ENCODE data around the gene TNIK.

Gene TNIK

DNA sequence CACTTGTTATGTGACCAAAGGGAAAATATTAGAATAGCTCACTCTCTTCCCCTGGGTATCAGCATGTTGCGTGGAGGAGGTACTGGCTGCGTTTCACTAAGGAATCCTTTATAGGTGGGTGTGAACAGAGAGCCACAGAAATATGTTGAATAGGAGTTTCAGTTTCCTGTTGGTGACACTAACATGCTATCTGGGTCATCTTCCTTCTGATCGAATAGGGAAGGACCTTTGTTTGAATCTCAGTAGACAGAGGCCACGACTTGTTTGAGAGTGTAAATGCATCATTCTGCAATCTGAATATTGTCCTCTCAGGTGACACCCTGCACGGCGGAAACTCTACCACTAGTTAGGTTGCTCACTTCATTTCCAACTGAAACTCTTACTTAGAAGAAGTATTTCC, 275.8 kb downstream of the TNIK start:
- DNase-seq, result no peak

DNA sequence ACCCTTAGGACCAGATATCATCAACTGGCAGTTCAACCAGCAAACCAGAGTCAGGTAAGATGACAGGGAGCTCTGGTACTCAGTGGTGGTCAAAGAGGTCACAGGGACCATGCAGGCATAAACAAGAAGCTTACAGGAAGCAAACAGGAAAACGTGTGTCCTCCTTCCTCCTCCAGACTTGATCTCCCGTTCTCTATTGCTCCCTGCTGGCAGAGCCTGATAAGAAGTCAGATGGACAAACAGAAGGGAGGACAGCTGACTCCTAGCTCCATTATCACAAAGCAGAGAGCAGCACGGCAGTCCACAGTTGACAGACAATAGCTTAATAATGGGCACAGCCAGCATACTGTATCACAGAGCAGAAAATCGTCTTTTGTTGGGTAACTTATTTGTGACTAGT, 277.2 kb downstream of the TNIK start:
- no peak for DNase-seq

DNA sequence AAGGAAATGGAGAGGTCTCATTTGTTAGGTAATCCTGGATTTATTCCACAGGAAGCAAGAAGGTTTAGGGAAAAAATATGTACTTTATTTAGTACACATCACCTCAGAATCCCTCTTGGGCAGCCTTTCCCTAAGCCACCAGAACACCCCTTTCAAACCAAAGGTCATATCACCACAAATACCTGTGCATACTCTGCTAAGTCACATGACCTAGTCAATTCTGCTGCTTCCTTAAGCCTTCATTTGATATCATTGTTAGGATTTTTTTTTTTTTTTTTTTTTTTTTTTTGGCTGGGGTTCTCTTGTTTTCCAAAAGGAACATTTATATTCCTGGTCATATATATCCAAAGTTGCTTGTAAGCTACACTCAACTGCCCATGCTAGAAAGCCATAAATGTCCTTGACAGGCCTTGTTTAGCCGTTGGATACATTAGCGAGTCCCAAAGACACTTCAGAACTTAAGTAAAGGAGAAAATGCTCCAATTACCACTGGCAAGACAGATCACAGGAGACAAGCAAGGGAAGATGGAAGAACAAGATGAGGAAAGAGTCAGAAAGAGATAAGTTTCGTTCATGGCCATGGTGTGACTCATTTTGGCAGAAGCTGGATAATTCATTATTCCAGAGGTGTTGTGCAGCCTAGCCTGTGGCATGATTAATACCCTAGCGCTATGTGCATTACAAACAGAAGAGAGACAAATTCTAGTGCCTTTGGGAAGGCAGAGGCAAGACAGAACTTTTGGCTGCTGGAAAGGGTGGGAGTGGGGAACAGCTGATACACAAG, 278.1 kb downstream of the TNIK start:
- DNase-seq, result no peak

DNA sequence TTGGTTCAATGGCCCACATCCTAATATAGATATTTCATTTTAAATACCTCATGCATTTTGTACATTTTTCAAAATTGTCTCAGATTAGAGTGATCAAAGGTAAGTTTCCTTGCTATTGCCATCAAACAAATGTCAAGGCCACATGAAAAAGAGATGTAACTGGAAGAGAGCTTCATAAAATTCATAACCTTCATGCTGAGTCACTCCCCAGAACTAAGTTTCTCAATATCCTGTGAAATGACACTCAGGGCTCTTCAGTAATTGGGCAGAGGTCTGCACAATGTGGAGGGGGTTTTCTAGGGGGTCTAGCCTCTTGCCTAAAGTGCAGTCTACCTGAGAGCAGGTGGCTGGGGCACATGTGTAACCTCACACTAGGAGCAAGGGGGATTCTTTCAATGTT, 281.5 kb downstream of the TNIK start:
- DNase-seq, result no peak

DNA sequence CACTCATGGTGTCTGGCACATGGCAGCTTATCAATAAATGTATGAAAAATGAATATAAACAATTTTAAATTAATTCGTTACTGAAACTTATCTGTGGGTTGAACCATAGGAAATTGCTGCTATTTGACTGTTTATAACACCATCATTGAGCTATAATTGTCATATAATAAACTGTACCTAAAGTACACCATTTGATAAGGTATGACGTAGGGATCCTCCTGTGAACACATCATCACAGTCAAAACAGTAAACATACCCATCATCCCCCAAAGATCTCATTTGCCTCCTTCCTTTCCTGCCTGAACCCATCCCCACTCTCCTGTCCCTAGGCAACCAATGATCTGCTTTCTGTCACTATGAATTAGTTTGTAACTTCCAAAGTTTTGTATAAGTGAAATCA, 282.7 kb downstream of the TNIK start:
- DNase-seq, result no peak

DNA sequence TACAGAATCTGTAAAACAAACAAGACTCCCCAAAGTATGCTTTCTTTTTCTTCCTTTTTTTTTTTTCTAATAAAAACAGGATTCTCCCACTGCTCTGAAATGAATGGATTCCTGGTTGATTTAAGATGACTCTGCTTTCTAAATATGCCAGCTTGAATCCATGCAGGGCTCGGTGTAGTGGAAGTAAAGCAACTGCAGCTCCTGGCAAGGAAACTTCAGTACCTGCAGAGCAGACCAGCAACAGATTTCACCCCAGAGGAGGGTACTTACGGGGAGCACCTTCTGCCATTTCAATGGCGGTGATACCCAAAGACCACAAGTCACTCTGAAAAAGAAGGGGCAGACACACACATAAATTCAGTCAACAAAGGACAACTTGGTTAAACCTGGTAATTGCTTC, 283.1 kb downstream of the TNIK start:
- DNase-seq, result no peak

DNA sequence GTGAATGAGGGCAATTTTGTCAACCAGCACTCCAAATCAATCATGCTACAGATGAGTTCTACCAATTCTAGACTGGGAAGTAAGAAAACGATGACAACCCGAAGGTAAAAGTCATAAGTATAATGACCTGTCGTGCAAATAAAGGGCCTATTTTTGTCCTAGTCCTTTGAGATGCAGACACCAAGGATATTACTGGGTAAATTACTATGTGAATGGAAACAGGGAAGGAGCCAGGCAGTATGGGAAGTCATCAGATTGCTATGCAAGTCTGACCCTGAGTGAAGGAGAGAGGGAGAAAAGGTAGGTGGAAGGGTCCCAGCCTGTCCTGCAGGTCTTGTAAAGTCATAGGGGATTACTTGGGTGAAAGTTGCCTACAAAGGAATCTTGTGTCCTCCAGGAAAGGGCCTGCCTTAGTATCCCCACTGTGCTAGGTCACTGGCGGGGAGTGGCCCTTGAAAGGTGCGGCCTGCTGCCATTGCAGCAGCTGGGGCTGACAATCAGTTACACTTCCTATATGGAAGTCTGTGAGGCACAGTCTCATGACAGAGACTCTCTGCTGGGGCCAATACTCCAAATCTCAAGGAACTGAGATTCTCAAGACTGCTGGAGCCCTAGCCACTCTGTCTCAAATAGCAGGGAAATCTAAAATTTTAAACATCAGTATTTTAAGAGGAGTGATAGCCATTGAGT, 283.8 kb downstream of the TNIK start:
- DNase-seq, result no peak

DNA sequence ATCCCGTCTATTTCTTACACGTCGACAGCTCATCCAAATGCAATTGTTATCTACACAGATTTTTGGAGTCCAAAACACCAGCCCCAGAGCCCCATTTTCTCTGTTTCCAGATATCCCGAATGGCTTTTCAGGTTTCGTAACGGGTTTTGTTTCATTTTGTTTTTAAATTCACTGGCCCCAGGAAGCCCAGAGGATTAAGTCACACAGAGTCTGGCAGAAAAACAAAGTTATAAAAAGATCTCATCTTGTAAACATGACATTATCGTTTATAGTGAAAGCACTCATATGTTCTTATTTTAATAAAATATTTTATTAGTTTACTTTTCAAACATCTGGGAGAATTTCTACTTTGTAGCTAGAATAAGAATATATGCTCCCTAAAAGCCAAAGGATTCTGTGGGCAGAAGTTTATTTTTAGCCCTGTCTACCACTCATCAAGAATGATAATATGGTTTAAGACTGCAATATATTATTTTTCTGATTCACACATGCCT, 284.4 kb downstream of the TNIK start:
- no peak for DNase-seq

DNA sequence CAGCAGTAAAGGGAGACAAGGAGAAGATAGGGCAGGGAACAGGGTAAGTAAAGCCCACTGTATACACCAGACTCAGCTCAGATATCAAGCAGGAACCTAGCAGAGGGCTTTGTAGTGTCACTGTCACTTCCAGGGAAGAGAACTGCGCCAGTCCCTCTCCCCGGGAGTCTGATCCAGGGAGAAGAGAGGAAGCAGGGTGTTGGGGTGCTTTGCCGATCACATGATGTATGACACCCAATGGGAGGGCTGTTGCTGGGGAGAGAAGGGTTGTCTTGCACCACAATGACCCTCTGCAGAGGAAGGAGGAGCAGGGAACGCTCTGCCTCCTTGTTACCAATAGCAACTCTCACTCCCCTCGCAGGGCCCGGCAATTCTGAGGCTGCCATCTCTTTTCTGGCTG, 286.5 kb downstream of the TNIK start:
- no peak for DNase-seq

DNA sequence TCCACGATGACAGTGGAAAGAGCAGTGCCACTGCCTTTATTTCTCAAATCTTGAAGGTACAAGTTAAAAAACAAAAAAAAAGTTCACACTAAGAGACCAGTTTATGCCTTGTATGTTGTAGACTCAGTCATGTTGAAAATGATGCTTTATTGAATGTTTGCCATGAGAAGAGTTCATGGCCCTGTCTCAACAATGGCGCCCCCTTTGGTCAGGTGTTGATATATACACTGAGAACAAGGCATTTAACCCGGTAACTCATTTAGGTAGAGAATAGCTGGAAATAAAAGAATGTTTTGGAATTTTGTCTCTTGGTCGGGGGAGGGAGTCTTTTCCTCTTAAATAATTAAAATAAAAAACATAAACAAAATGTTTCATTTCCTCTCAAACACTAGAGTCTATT, 288.1 kb downstream of the TNIK start:
- DNase-seq, result peak; percentile 8

DNA sequence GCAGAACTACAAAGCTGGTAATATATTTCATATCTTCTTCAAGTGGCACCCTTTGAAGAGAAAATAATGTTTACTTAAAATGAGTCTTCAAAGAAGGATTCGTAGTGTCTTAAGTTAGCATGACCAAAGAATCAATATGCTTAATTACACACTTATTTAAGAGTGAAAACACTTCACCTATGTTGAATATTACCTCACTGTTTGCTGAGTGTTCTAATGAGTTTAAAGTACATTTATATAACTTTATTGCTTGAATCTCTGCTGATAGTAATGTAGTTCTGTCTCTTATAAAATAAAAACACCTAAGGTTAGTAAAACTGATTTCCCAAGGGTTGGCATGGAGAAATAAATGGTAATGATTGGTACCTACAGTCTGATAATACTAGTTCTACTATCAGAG, 290.3 kb downstream of the TNIK start:
- DNase-seq, result no peak

DNA sequence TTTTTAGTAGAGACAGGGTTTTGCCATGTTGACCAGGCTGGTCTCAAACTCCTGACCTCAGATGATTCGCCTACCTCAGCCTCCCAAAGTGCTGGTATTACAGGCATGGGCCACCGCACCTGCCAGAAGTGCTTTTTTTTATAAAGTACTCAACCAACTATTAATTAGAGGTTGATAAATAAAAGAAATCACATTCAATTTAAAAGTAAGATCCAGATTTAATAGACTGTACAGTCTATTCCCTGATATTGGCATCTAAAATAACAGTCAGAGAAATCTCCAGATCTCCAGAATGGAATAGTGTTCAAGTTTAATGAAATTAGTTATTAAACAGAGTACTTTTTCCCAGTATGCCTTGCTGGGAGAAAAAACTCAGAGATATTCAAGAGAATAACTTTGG, 290.8 kb downstream of the TNIK start:
- DNase-seq, result no peak

DNA sequence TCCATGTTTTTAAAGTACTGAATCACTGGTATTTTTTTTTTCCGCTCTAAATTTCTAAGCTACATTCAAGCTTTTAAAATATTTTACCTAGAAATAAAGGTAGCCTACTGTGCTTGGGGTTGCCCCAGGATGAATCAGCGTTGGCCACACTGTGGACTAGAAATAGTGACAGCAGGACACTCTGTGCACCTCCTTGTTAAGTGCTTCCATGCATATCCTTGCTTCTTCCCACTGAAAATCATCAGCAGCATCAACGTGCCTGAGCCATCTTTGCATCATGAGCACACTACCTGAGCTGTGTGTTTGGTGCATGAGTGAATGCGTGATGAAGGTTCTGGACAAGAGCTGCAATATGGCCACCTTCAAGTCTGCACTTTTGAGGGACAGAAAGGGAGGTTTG, 291.7 kb downstream of the TNIK start:
- DNase-seq, result no peak

DNA sequence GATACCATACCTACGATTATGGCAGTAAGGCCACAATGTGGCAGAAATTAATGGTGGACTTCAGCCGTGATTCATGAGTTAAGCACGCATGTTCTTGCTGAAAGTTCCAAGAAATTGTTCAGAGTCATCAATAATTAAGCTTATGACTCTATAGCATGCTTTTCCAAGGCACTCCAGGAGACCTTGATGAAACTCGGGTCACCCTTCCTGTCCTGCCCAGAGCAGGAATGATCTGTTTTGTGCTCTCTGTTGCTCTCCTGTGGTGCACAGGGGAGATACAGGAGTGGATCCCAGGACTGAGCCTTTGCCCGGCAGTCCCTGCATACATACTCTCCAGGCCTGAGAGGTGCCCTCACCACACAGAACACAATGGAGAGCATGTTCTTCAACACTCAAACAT, 292.1 kb downstream of the TNIK start:
- DNase-seq, result no peak

DNA sequence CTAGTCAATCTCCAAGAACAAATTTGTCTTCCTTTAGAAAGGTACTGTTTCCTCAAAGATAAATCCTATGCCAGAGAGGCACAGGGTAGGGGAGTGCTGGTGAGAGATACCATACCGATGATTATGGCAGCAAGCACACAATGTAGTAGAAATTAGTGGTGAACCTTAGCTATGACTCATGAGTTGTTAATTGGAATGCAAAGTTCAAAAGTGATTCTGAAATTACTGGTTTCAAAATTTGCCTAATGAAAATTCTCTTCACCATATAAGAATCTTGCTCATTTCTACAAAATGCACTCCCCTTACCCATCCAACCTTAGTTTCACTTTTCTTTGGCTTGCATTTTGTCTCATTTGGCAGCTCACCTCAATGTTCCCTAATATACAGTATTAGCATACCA, 294.2 kb downstream of the TNIK start:
- DNase-seq, result no peak

DNA sequence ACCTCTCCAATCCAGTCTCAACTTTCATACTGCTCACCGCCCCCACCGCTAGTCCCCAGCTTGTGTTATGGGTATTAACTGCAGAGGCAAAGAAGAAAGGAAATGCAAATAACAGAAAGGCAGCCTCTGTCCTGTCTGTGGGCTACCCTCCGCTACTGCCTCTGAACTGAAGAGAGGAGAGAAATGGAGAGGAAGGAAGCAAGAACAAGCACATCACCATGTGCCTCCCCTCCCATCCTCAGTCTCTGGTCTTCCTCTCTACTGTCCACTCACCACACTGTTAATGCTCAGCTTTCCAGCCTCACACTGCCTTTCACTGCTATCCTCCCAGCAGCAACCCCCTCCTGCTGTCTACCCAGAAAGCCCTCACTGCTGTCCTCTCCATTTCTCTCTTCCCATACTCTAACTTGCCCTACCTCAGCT, 294.7 kb downstream of the TNIK start:
- no peak for DNase-seq

DNA sequence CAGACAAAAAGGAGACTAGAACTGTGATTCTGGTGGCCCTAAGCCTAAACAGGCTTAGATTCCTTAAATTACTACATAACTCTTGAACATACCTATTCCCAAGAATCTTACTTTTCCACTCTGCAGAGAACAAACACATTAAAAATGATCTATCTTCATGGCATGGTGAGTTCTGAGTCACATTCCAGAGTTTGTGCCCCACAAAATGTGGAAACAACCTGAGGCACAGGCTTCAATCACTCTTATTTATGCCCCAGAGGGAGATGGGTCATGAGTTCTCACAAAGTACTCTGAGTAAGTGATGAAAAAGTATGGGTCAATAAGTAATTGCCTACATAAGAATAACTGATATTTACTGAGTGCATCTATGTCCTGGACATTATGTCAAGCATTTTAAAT, 296.1 kb downstream of the TNIK start:
- no peak for DNase-seq

DNA sequence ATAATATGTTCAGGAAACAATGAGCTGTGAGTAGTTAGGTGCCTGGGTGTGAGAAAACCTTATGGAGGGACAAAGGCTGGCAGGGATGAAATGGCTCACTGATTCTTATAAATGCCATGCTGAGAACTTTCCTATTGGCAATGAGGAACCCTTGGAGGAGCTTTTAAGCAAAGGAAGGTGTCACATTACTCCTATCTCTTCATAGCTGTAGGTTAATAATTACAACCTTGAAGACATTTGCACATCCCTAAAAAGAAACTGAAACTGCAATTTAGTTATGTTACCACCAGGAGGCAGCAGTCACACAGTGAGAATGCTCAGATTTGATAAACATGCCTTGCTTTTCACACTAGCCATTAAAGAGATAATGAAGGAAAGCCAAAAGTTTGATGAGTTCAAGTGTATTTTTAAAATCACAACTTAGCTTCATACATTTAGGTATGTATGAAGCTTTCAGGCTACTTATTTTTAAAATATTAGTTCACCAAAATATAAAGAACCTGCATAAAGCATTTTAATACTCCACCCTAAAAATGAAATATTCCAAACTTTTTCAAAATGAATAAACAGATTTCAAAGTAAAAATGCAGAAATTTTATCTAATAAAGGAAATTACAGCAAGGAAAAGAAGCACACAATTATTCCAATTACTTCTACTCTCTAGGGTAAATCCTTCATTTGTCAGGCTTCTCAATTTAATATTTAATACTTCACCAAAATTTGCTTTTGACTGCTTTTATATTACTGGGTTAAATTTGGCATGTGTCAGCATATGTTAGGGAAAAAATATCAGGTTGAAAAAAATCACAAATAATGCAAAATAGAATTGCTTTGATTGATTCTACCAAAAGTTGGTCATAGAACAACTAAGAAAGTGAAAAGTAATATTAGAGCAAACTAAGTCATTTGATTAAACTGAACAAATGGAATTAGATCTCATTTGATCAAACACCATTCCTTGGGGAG, 296.8 kb downstream of the TNIK start:
- DNase-seq, result peak; percentile 12

DNA sequence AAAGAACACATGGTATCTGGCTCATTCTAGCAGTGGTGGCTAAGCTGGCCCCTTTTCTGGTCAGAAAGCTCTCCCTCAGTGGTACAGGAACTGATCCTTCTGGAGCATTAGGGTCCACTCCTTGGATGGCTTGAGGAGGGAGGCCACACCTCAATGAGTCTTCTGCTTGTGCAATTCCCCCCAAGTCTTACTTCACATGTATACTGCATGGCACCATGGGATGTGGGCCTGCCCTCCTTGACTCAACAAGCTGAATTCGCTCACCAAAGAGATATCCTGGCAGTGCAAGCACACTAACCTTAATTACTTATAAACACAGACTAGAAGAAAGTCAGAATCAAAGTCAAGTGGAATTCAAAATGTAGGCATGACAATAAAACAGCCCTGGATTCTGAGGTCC, 299.9 kb downstream of the TNIK start:
- no peak for DNase-seq

DNA sequence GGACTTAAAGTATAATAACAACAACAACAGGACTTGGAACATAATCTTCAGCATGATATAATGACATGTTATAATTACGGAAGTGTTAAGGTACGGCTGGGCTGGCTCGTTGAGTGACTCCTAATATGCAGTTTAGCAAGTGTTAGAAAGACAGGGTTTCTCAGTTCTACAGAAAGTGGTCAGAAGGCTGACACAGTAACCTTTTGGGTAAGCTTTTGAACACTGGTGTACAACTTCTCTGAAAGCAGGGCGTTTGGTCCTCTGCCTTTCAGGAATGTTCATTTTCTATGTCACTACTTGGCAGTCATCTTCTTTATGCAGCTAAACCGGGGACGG, 300.4 kb downstream of the TNIK start:
- no peak for DNase-seq

DNA sequence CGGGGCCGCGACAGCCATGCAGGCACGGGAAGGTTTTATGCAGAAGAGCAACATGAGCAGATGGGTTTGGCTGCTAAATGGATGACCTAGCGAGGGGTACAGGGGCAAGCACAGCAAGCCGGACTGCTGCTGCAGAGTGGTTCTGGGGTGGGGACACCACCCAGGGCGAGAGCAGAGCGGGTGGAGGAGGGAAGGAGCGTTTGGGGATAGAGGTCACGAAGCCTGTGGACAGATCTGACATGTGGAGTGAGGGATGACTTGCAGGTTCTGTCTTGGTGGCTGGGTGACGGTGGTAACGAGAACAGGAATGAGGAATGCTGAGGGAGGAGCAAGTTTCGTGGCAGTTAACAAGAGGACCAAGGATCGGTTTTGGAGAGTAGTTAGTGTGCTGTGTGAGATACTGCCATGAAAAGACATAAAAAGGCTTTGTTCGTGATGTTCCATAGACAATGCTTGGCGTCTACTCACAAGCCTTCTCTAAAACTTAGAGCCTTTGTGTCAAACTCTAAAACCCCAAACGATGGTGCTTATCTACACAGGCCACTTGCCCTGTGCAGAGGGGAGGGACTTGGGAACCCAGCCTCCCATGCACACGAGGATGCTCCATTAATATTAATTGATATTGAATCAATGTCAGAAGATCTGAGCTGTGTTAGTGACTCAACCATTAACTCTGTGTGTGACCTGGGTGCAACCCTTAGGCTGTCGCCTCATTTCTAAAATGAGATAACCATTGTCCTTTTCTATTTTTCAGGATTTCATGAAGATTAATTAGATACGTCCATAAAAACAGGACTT, 301.0 kb downstream of the TNIK start:
- no peak for DNase-seq

DNA sequence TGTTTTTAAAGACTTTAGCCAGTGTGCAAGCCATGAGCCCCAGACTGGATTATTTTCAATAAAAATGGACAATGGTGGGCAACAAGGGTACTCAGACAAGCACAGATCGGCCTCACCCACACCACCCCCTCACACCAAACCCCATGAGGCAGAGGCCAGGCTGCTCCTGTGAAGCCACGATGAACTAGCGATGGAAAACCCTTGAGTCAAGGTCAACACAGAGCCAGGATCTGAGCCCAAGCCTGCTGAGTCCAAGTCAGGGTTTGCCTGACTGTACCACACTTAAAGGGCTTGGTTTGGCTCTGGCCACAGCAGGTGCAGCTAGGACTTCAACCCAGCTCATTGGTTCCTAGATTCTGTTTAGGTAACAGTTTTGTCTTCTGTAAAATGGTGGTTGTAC, 302.2 kb downstream of the TNIK start:
- DNase-seq, result no peak

DNA sequence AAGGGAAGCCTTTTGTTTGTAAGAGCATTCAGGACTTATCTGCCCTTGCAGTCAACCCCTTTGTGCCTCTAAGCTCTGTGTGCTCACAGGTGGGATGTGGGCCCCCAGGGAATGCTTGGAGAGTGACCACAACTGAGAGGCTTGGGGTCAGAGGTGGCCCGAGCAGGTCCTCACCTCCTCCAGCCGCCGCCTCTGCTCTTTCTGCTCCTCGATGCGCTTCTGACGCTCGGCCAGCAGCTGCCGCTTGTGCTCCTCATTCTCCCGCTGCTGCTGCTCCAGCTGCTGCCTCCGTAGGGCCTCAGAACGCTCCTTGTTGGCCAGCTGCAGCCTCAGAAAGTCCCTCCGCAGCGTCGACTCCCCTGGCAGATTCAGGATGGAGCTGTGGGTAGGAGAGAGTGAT, 302.9 kb downstream of the TNIK start:
- DNase-seq, result no peak
